Right forelimb (tissue), 1 donor: ENCODE data around the gene PDE6H.

Source experiments
- DNase-seq: peaks from one replicate; pipeline ENCODE4 v3.0.0-alpha.2; 2018

The PDE6H gene

GRCh38 chr12:14972816-14973215, at the start of gene PDE6H:
Gene PDE6H, plus strand, starts transcription at chr12:14973042. Its CDS starts 4,971 bp downstream, at chr12:14978013.
- no peak for DNase-seq

GRCh38 chr12:14923944-14924343, 48.9 kb upstream of the PDE6H start:
- DNase-seq, result no peak

GRCh38 chr12:14924541-14924940, 48.3 kb upstream of the PDE6H start:
- no peak for DNase-seq

- no peak for DNase-seq
Measured at GRCh38 chr12:14927267-14927666, 45.6 kb upstream of the PDE6H start.

GRCh38 chr12:14928931-14929330, 43.9 kb upstream of the PDE6H start:
- peak; percentile 71 for DNase-seq

GRCh38 chr12:14930299-14930698, 42.5 kb upstream of the PDE6H start:
- no peak for DNase-seq

- DNase-seq, result no peak
Measured at GRCh38 chr12:14931359-14931758, 41.5 kb upstream of the PDE6H start.

- no peak for DNase-seq
Measured at GRCh38 chr12:14931791-14932560, 40.9 kb upstream of the PDE6H start.

GRCh38 chr12:14934511-14934910, 38.3 kb upstream of the PDE6H start:
- DNase-seq, result no peak

GRCh38 chr12:14935031-14935430, 37.8 kb upstream of the PDE6H start:
- DNase-seq, result no peak

GRCh38 chr12:14936224-14936861, 36.5 kb upstream of the PDE6H start:
- DNase-seq, result no peak

GRCh38 chr12:14937014-14937413, 35.8 kb upstream of the PDE6H start:
- no peak for DNase-seq

- DNase-seq, result no peak
Measured at GRCh38 chr12:14937689-14938088, 35.2 kb upstream of the PDE6H start.

GRCh38 chr12:14938301-14938700, 34.5 kb upstream of the PDE6H start, which contains the start of gene ERP27:
Gene ERP27, minus strand, starts transcription at chr12:14938537. Its CDS starts 29 bp downstream, at chr12:14938508.
- DNase-seq, result no peak

GRCh38 chr12:14941369-14941768, 31.5 kb upstream of the PDE6H start:
- DNase-seq, result no peak

- no peak for DNase-seq
Measured at GRCh38 chr12:14942196-14942931, 30.5 kb upstream of the PDE6H start.

- DNase-seq, result no peak
Measured at GRCh38 chr12:14946162-14946561, 26.7 kb upstream of the PDE6H start.

- no peak for DNase-seq
Measured at GRCh38 chr12:14946861-14947260, 26.0 kb upstream of the PDE6H start.

- peak; percentile 49 for DNase-seq
Measured at GRCh38 chr12:14948672-14949071, 24.2 kb upstream of the PDE6H start.

- DNase-seq, result no peak
Measured at GRCh38 chr12:14949631-14950030, 23.2 kb upstream of the PDE6H start.

GRCh38 chr12:14950421-14950820, 22.4 kb upstream of the PDE6H start:
- no peak for DNase-seq

GRCh38 chr12:14950982-14951746, 21.7 kb upstream of the PDE6H start:
- DNase-seq, result no peak

- DNase-seq, result no peak
Measured at GRCh38 chr12:14951851-14952250, 21.0 kb upstream of the PDE6H start.
